GM21515 (cell line): ENCODE measurements around the gene OCIAD2.
"Not testable (repeated sequence)": the region's sequence is repeated elsewhere in the genome, so short reads cannot be mapped to it uniquely, and the experiment has no call there.

Experiments used
- ATAC-seq: cut with Tn5 transposase; IDR thresholded peaks from one replicate; pipeline ENCODE4 v1.9.1; 2021; ENCODE audit not compliant: unreplicated experiment

The OCIAD2 gene

DNA sequence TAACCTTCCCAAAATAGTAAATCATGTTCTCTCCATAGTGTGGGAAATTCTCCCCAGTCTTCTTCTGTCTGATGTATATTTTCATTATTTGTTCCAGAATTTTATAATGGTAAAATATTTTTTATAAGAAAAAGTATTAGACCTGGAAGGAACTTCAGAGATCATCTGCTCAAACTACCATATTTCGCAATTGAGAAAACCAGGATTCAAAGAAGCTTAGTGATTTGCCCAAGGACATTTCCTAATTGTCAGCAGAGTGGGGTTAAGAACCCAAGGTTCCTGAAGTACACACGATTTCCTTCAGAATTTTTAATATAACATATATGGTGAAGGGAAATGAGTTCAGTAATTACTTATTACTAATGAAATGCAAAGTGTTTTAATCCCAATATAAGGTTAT lies 51.6 kb downstream of the OCIAD2 start:
- no peak for ATAC-seq

DNA sequence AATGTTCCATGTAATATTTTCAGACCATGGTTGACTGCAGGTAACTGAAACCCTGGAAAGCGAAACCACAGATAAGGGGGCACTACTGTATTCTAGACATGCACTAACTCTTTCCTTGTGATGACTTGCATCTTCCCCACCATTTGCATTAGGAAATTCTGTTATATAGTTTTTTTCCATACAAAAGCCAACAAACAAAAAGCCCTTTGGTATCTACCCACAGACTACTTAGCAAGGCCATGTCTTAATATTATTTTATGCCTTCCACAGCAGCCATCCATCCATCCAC lies 52.2 kb downstream of the OCIAD2 start:
- ATAC-seq: no peak

DNA sequence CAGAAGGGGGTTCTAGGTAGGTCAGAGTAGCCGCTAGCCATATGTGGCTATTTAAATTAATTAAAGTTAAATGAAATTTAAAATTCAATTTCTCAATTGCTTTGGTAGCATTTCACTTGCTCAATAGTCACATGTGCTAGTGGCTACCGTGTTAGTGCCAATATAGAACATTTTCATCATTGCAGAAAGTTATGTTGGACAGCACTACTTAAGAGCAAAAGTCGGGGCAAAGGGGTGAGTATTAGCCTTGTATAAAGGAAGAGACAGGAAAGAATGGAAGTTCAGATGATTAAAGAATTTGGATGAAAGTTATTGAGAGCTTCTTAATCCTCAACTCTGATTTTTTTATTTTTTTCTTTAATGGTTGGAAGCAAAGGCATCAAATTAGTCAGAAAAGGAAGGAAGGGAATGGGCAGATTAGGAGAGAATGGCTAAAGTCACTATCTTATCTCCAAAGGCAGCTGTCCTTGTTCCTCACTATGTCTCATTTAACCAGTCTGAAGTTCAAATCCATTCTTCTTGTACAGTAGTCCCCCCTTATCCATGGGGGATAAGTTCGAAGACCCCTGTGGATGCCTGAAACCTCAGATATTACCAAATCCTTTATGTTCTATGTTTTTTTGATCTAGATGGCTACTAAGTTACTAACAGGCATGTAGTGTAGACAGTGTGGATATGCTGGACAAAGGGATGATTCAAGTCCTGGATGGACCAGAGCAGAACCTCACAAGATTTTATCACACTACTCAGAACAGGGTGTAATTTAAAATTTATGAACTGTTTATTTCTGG lies 52.8 kb downstream of the OCIAD2 start:
- no peak for ATAC-seq

DNA sequence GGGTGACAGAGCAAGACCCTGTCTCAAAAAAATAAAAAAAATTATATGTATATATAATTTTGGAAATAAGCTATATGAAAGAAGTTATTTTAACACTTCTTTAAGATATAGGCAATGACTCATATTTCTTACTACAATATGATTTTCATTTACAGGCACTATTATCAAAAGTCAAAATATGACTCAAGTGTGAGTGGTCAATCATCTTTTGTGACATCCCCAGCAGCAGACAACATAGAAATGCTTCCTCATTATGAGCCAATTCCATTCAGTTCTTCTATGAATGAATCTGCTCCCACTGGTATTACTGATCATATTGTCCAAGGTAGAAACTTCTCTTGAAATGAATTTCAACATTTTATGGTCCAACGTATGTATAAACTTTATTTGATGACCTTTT lies 54.9 kb downstream of the OCIAD2 start:
- no peak for ATAC-seq

DNA sequence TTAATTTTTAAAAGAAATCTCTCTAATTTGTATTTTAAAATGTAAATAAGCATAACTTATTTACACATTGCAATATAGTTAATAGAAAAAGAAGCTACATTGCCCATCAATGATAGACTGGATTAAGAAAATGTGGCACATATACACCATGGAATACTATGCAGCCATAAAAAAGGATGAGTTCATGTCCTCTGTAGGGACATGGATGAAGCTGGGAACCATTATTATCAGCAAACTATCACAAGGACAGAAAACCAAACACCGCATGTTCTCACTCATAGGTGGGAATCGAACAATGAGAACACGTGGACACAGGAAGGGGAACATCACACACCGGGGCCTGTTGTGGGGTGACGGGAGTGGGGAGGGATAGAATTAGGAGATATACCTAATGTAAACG lies 57.8 kb downstream of the OCIAD2 start:
- not testable (repeated sequence) for ATAC-seq

DNA sequence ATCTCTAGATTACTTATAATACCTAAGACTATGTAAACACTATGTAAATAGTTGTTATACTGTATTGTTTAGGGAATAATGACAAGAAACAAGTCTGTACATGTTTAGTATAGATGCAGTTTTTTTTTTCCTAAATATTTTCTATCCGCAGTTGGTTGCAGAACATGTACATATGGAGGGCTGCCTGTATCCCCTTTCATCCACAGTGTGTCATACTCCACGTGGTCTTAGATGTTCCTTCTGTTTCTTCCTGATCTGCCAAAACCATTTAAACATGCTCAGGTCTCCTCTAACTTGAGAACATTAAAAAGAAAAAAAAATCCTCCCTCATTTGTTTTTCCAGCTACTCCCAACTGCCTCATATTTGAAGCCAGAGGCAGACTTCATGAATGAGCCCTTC lies 61.7 kb downstream of the OCIAD2 start:
- ATAC-seq: no peak

DNA sequence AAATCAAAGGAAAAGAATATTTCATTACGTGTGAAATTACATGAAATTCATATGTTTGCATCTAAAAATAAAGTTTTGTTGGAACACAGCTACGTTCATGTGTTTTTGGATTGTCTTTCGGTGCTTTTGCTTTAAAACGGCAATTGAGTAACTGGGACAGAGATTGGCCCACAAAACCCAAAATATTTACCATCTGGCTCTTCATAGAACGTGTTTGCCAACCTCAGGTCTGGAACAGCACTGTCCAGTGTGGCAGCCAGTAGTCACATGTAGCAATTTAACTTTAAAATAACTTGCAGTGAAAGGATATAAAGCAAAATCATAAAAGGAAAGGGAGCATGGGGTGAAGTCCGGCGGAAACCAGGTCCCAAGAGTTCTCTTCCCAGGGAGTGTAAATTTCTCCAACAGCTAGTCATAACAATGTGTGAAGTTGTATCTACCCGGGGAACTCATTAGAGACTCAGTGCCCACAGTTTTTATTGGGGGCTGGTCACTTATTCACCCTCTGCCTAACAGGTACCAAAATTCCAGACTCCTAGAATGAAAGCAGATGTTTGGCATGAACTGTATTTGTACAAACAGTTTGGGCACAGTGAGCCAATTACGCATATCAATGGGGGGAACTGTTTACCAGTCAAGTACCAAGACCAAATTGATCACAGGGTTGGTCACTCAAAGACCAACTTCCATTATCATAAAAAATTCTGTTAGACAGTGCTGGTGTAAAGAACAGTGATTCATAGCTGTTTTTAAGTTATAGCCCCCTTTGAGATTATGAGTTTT lies 65.3 kb downstream of the OCIAD2 start:
- no peak for ATAC-seq

DNA sequence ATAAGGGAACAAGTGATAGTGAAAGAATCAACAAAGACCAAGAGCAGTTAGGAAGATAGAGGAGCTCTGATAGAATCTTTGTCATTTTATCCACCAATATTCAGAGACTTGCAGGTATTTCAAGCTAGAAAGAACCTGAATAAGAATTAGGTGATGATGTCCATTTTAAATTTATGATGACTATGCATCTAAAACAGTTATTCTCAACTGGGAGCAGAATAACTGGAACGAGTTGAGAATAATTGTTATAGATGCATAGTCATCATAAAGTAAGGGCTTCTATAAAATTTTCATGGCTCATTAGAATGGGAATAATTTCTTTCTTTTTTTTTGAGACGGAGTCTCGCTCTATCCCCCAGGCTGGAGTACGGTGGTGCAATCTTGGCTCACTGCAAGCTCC lies 69.9 kb downstream of the OCIAD2 start:
- no peak for ATAC-seq
